Measurements from ENCODE around the gene SENP3. TPM values are rescaled to one million over a fixed set of nuclear protein-coding genes. Genes with fewer than 3 reads are reported as not detected.

SENP3 gene
- total and polyA plus RNA-seq, 2 of the 4 experiments (the other 2 are of a cell fraction), result 82.4 to 120 TPM

- no peak for TF ChIP-seq CTCF (conservative IDR thresholded peaks at IDR 0.05; ENCODE audit: low read depth, low read length)
- no peak for TF ChIP-seq CEBPB (IDR thresholded peaks at IDR 0.05; ENCODE audit: low read depth, low read length)
Observed at GRCh38 chr17:7572588-7573323, 11.0 kb downstream of the SENP3 start (continued).

Data from IMR-90 (cell line).